Activated CD4-positive, alpha-beta T cell treated with anti-CD3 and anti-CD28 coated beads, Interleukin-2, amount 10 ng/mL, durations not matched to agents 24 days and 14 days (primary cell): ENCODE results near the gene GAS6. TPM values are rescaled to one million over a fixed set of nuclear protein-coding genes. Genes with fewer than 3 reads are reported as not detected.
"Not testable (repeated sequence)": the region's sequence is repeated elsewhere in the genome, so short reads cannot be mapped to it uniquely, and the experiment has no call there.

Source experiments
- DNase-seq: peaks from one replicate; pipeline ENCODE4 v3.0.0; 2022
- H3K27ac Mint-ChIP-seq: one replicate; pipeline ENCODE4 v1.8.0; 2022; ENCODE audit warnings: mild to moderate bottlenecking, mixed read lengths
- H3K27me3 Mint-ChIP-seq: one replicate; pipeline ENCODE4 v1.8.0; 2022; ENCODE audit warnings: mixed read lengths
- H3K36me3 Mint-ChIP-seq: one replicate; pipeline ENCODE4 v1.8.0; 2022; ENCODE audit warnings: low read depth, mild to moderate bottlenecking, mixed read lengths
- H3K4me1 Mint-ChIP-seq: one replicate; pipeline ENCODE4 v1.8.0; 2021; ENCODE audit warnings: mixed read lengths
- H3K4me3 Mint-ChIP-seq: one replicate; pipeline ENCODE4 v1.8.0; 2022; ENCODE audit warnings: mild to moderate bottlenecking, moderate library complexity, mixed read lengths
- H3K9me3 Mint-ChIP-seq: one replicate; pipeline ENCODE4 v1.8.0; 2021; ENCODE audit warnings: mixed read lengths
- intact Hi-C: fragments of 100-400 bp; cut with micrococcal nuclease; formaldehyde crosslinking; loops from one replicate; pipeline ENCODE4 v1.15.1; 2023
- total RNA-seq: library from RNA; stranded (reverse); gene quantifications from 2 replicates; pipeline ENCODE4 v1.2.3, GENCODE V29; 2022

GAS6 gene
- 0.17 and 0.54 TPM in 2 replicates for total RNA-seq

DNA sequence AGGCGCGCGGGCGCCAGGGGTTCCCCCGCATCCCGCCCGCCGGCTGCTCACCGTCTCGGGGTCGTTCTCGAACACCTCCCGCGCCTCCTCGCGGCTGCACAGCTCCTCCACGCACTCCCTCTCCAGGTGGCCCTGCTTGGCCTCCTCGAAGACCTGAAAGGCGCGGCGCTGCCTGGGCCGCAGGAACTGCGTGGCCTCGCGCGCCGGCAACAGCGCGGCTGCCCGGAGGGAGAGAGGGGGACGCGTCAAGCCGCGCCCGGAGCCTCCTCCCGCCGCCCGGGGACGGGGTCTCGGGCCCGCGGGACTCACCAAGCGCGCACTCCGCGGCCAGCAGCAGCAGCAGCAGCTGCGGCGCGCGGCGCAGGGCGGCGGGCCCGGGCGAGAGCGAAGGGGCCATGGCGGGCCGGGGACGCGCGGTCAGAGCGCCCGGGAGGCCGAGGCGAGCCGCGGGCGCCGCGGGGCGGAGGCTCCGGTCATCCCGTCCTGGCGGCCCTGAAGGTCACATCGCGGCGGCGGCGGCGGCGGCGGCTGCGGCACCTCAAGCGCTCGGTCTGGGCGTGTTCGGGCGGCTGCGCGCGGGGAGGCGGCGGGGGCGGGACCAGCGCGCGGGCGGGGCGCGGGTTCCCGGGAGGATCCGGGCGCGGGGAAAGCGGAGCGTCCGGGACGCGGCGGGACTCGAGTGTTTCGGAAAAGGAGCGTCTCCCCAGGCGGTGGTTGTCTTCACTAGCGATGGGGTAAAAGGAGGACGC is at the start of gene GAS6:
TSS of gene GAS6 (minus strand) at position 553 of the 749 bp plus-strand sequence. CDS start at position 397, 156 bp downstream.
- peak; percentile 77 for DNase-seq
- Mint-ChIP-seq H3K4me3 (peak within 1 kb of the TSS; percentile 72), H3K4me1 (peaks cover 9% of the 10 kb centered on the region), H3K27ac (no peak within 1 kb of the TSS), H3K36me3 (no peaks in the 10 kb centered on the region), H3K9me3 (peaks cover 7% of the 10 kb centered on the region), H3K27me3 (peaks cover 51% of the 10 kb centered on the region)
- intact Hi-C loops, result no loop called here

DNA sequence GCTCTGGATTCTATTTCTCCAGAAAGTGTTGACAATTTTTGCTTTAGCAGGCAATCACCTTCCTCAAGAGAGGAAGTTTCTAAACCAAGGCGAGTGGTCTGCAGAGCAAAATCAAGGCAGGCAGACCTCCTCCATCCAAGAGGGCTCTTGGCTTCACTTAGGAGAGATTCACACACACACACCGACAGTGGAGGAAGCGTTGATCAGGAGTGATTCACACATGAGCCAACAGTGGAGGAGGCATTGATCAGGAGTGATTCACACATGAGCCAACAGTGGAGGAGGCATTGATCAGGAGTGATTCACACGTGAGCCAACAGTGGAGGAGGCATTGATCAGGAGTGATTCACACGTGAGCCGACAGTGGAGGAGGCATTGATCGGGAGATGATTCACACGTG is 49.5 kb upstream of the GAS6 start:
- H3K9me3 Mint-ChIP-seq, H3K4me3 Mint-ChIP-seq, intact Hi-C loops, H3K36me3 Mint-ChIP-seq, H3K4me1 Mint-ChIP-seq, DNase-seq, H3K27ac Mint-ChIP-seq: not testable (repeated sequence)
- peaks cover 50% of the 10 kb centered on the region for H3K27me3 Mint-ChIP-seq

DNA sequence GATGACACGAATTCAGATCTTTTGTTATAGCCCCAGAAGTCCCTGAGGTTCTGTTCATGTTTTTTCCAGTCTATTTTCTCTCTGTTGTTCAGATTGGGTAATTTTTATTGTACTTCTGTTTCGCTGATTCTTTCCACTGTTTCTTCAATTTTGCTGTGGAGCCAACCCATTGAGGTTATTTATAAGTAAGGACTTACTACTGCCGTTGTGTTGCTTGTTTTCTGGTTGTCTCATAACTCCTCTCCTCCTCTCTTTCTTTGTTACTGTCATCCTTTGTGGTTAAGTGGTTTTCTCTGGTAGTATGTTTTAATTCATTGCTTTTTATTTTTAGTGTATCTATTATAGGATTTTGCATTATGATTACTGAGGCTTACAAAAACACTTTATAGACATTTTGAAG is 48.7 kb upstream of the GAS6 start:
- intact Hi-C loops, result no loop called here
- Mint-ChIP-seq H3K4me1 (peaks cover 3% of the 10 kb centered on the region), H3K4me3 (no peak overlapping the region), H3K27me3 (peaks cover 56% of the 10 kb centered on the region), H3K27ac (no peak overlapping the region), H3K9me3 (no peaks in the 10 kb centered on the region), H3K36me3 (no peaks in the 10 kb centered on the region)
- no peak for DNase-seq

DNA sequence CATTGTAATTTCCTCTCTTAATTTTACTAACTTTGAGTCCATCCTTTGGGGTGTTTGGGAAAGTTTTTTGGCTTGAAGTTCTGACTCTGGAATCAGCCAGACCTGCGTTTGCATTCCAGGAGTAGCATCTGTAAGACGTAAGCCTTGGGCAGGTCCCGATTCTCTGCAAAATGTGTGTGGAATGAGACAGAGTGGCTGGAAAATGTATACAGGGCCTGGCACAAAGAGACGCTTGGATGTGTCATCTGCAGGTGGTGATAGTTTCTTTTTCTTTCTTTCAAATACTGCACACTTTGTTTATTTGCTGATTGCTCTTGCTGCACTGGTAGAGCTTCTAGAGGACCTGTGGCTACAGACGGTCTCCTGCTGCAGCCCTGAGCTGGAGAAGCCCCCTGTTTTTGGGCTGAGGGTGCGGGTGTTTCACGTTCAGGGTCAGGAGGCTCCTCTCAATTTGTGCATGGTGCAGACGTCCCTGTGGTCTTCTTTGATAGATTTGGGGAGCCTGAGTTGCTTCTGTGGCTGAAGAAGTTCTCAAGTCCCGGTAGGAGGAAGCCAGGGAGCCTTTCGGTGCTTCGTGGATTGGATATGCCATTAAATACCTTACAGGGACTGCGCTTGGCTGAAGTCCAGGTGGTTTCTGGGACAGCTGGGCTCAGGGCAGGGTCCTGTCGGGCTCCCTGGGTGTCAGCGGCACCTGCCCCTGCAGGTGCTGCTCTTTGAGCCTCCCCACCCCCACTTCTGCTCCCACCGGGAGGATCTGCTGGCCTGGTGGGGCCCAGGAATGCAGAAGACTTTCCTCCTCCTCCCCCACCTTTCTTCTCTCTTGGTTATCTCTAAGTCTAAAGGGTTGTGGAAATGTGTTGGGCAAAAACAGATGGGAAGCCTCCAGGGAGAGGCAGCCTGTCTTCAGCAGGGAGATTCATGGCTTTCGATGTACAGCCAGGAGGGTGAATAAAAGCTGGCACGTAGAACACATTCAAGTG is 44.0 kb upstream of the GAS6 start:
- DNase-seq, result no peak
- intact Hi-C loops, result no loop called here
- peaks cover 50% of the 10 kb centered on the region for H3K27me3 Mint-ChIP-seq
- no peaks in the 10 kb centered on the region for H3K36me3 Mint-ChIP-seq
- H3K9me3 Mint-ChIP-seq, result no peaks in the 10 kb centered on the region
- peaks cover 3% of the 10 kb centered on the region for H3K4me1 Mint-ChIP-seq
- no peak overlapping the region for H3K4me3 Mint-ChIP-seq
- no peak overlapping the region for H3K27ac Mint-ChIP-seq

DNA sequence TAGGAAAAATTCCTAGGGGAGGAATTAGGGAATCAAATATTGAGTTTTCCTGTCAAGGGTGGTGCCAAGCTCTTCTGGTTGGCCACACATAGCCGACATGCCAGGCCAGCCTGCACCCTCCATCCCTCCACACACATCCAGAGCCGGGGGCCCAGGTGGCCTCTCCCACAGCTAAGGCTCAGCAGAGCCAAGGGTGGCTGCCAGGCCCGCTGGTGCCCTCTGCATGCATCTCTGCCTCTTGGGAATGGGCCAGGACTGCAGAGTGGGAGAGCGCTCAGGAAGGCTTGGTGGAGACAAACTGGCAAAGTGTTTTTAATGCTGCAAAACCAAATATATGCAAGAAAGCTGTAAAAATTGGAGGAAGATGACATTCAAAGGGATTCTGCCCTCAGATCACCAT is 42.7 kb upstream of the GAS6 start:
- peaks cover 40% of the 10 kb centered on the region for H3K27me3 Mint-ChIP-seq

DNA sequence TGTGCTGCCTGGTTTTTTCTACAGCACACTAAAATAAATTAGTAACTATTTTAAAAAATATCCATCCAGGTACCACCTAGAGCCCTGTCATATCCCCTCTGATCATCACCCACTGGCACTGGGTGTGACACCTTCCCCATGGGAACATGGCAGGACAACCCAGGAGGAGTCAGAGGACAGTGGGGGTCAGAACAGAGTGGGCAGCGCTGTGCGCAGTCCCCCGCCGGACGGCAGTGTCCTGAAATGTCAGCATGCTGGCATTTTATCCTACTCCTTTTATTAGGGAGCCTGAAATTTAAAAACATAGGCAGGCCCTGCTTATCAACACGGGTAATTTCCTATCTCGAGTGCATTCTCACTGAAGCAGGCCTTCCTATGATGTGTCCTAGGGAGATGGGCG is 42.1 kb upstream of the GAS6 start:
- intact Hi-C loops, result no loop called here
- H3K27ac Mint-ChIP-seq, result no peak overlapping the region
- no peaks in the 10 kb centered on the region for H3K36me3 Mint-ChIP-seq
- no peak for DNase-seq
- no peaks in the 10 kb centered on the region for H3K9me3 Mint-ChIP-seq
- no peaks in the 10 kb centered on the region for H3K4me1 Mint-ChIP-seq
- H3K27me3 Mint-ChIP-seq, result peaks cover 35% of the 10 kb centered on the region
- no peak overlapping the region for H3K4me3 Mint-ChIP-seq

More for the DNA sequence above, 42.7 kb upstream of the GAS6 start:
- intact Hi-C loops, result no loop called here
- DNase-seq, result no peak
- Mint-ChIP-seq H3K9me3 (no peaks in the 10 kb centered on the region), H3K27ac (no peak overlapping the region), H3K36me3 (no peaks in the 10 kb centered on the region), H3K4me3 (no peak overlapping the region), H3K4me1 (no peaks in the 10 kb centered on the region)

DNA sequence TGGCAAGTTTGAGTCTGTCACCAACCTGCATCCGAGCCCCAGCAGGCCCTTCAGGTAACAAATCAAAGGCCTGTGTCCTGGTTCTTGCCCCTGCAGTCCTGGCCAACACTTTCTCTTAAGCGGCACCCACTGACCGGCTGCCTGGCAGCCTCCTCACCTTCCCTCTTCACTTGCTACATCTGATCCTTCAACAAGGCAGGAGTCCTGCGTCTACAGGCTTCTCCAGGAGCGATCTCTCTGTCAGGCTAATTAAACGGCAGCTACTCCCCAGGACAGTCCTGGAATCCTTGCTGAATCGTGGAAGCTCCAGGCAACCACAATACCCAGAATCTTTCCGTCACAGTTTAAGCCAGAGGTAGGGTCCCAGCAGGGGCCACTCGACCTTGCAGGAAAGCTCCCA is 41.1 kb upstream of the GAS6 start:
- no peak overlapping the region for H3K4me3 Mint-ChIP-seq
- no peaks in the 10 kb centered on the region for H3K9me3 Mint-ChIP-seq
- no peaks in the 10 kb centered on the region for H3K4me1 Mint-ChIP-seq
- no peak for DNase-seq
- no peaks in the 10 kb centered on the region for H3K36me3 Mint-ChIP-seq
- no peak overlapping the region for H3K27ac Mint-ChIP-seq
- intact Hi-C loops, result no loop called here
- peaks cover 26% of the 10 kb centered on the region for H3K27me3 Mint-ChIP-seq

DNA sequence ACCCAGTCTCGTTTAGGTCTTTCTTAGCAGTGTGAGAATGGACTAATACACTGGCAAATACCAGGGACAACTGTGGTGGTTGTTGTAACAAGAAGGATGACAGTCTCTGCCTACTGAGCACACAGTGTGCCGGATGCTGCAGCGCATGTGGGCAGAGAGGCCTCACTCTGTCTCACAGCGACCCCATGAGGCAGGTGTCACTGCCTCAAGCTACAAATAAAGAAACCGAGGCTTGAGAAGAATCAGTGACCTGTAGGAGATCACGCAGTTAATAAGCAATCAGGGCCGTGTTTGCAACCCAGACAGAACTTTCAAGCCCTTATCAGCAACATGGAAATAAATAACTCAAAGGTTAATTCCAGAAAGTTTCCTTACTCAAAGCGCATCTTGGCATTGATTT is 40.5 kb upstream of the GAS6 start:
- H3K4me1 Mint-ChIP-seq, result no peaks in the 10 kb centered on the region
- no peaks in the 10 kb centered on the region for H3K9me3 Mint-ChIP-seq
- H3K4me3 Mint-ChIP-seq, result no peak overlapping the region
- intact Hi-C loops, result loop anchor here (5.0 kb wide), 1 partner anchor 87 kb away; no protein-coding TSS in a partner anchor
- H3K27ac Mint-ChIP-seq, result no peak overlapping the region
- H3K27me3 Mint-ChIP-seq, result peaks cover 22% of the 10 kb centered on the region
- peak; percentile 70 for DNase-seq
- H3K36me3 Mint-ChIP-seq, result no peaks in the 10 kb centered on the region

DNA sequence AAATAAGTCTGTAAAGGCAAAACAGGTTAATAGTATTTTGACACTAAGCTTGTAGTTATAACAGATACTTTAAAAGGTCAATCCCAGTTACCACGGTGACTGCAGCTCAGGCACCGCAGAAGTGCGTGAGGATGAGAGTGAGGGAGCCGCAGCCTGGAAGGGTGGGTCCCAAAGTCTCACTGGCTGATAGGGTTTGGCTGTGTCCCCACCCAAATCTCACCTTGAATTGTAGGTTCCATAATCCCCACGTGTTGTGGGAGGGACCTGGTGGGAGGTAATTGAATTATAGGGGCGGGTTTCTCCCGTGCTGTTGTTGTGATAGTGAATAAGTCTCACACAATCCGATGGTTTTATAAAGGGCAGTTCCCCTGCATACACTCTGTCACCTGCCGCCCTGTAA is 40.0 kb upstream of the GAS6 start:
- no peak overlapping the region for H3K27ac Mint-ChIP-seq
- H3K36me3 Mint-ChIP-seq, result no peaks in the 10 kb centered on the region
- no peak for DNase-seq
- no peak overlapping the region for H3K4me3 Mint-ChIP-seq
- H3K27me3 Mint-ChIP-seq, result peaks cover 17% of the 10 kb centered on the region
- H3K9me3 Mint-ChIP-seq, result no peaks in the 10 kb centered on the region
- intact Hi-C loops, result loop anchor here (5.0 kb wide), 1 partner anchor 87 kb away; no protein-coding TSS in a partner anchor
- no peaks in the 10 kb centered on the region for H3K4me1 Mint-ChIP-seq

DNA sequence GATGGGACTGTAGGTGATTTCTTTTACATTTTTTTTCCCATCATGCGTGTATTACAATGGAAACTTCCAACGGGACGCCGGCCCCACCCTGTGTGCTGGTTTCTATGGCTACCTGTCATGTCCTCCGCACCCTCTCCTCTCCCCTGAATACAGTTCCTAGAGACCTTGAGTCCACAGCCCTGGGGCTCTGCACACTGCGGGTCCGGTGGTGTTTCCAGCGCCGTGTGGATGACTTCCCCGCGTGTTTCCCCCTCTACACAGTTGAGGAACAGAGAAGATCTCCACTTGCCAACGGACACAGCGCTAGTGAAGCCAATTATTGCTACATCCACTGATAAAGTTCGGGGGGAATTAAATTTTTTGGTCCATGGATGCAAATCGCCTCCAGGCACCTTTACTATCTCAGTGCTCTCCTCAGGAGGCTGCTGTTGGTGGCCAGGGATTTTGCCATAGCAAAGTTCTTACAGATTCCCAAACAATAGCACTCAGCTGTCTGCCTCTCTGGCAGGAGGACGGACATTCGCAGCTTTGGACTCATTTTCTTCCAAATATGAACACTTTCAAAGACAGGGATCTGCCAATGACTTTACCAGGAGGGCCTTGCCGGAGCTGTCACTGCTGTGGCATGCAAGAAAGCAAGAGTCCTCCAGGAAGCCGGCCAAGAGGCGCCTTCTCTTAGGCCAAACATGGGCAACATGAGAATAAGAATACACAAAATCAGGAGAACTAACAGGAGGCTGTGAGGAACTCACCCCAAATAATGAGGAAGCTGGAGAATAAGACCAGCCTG is 39.3 kb upstream of the GAS6 start:
- H3K9me3 Mint-ChIP-seq, result no peaks in the 10 kb centered on the region
- H3K4me3 Mint-ChIP-seq, result no peak overlapping the region
- H3K27ac Mint-ChIP-seq, result no peak overlapping the region
- H3K36me3 Mint-ChIP-seq, result no peaks in the 10 kb centered on the region
- H3K4me1 Mint-ChIP-seq, result no peaks in the 10 kb centered on the region
- intact Hi-C loops, result loop anchor here (5.0 kb wide), 1 partner anchor 86 kb away; no protein-coding TSS in a partner anchor
- DNase-seq, result no peak
- peaks cover 12% of the 10 kb centered on the region for H3K27me3 Mint-ChIP-seq

DNA sequence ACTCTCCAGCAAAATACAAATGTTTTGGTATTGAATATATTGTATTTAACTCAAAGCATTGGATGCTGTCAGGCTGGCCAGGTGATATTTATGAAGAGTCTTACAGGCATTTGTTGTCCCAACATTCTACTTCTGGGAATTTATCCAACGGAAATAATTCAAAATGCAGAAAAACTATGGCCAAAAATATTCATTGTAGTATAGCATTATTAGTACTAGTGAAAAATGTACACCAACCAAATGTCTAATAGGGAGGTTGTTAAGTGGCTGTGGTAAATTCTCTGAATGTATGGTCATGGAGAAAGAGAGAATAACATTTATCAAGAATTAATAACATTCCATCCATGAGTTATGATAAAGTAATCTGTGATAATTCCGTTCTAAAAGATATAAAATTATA is 38.6 kb upstream of the GAS6 start:
- Mint-ChIP-seq H3K9me3 (no peaks in the 10 kb centered on the region), H3K4me3 (no peak overlapping the region), H3K36me3 (no peaks in the 10 kb centered on the region), H3K27me3 (peaks cover 11% of the 10 kb centered on the region), H3K4me1 (no peaks in the 10 kb centered on the region), H3K27ac (no peak overlapping the region)
- no peak for DNase-seq
- intact Hi-C loops, result loop anchor here (5.0 kb wide), 1 partner anchor 85 kb away; no protein-coding TSS in a partner anchor

DNA sequence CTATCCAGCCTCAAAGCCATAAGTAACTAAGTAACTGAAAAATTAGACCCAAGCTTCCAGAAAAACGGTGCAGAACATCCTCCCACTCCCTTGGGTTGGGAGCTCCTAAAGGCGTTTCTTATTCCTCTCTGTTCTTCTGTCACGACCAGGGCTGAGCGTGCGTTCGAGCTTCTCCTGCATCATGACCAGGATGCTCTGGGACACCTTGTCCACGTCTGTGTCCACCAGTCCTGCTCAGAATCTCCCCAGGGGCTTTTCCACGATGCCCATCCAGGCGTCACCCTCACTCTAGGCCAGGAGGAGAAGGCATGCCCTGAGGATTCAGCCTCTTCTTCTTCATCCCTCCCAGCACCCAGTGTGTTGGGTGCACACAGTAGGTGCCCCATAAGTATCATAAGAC is 37.8 kb upstream of the GAS6 start:
- no peak for DNase-seq
- no peak overlapping the region for H3K27ac Mint-ChIP-seq
- H3K4me1 Mint-ChIP-seq, result no peaks in the 10 kb centered on the region
- H3K36me3 Mint-ChIP-seq, result no peaks in the 10 kb centered on the region
- peaks cover 14% of the 10 kb centered on the region for H3K27me3 Mint-ChIP-seq
- H3K9me3 Mint-ChIP-seq, result no peaks in the 10 kb centered on the region
- H3K4me3 Mint-ChIP-seq, result no peak overlapping the region
- intact Hi-C loops, result loop anchor here (5.0 kb wide), 1 partner anchor 84 kb away; no protein-coding TSS in a partner anchor

DNA sequence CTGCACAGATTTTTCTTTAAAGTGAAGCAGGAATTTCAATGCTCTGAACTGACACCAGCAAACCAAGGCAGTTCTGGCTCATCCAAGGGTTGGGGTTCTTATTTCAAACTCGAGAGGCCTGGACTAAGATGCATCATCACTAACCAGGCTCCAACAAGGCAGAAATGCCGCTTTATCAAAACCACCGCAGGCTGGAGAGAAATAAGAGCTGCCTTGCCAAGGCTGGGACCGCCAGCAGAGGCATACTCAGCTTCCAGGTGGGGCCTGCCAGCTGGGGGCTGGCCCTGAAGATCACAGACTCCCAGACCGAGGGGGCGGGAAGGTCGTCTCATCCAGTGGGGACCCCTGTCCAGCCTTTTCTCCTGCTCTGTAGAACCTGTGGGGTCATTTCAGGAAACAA is 37.4 kb upstream of the GAS6 start:
- H3K4me1 Mint-ChIP-seq, result no peaks in the 10 kb centered on the region
- peaks cover 16% of the 10 kb centered on the region for H3K27me3 Mint-ChIP-seq
- intact Hi-C loops, result loop anchor here (5.0 kb wide), 1 partner anchor 84 kb away; no protein-coding TSS in a partner anchor
- H3K27ac Mint-ChIP-seq, result no peak overlapping the region
- no peaks in the 10 kb centered on the region for H3K9me3 Mint-ChIP-seq
- no peak for DNase-seq
- no peaks in the 10 kb centered on the region for H3K36me3 Mint-ChIP-seq
- no peak overlapping the region for H3K4me3 Mint-ChIP-seq
